HG03439 (cell line): ENCODE measurements around the gene MED23.

ENCODE experiments used
- ATAC-seq: cut with Tn5 transposase; IDR thresholded peaks from one replicate; pipeline ENCODE4 v1.9.1; 2021; ENCODE audit warnings: mild to moderate bottlenecking, moderate library complexity; ENCODE audit not compliant: unreplicated experiment

The MED23 gene

GRCh38 chr6:131642565-131642964 lies 14.5 kb upstream of the MED23 start:
- ATAC-seq, result no peak

DNA sequence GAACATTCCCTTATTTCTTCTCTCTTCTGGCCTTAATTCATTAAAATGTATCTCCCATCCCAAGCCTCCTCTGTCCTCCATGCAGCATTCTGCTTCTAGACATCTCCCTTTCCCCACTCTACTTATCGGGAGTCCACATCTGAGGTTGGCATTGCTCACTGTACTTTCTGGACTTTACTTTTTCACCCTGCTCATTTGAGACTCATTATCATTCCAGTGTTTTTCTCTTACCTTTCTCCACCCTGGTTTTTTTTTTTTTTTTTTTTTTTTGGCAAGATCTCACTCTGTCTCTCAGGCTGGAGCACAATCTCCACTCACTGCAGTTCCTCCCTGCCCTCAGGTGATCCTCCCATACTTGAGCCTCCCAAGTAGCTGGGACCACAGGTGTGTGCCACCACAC lies 13.5 kb upstream of the MED23 start:
- ATAC-seq, result no peak

- no peak for ATAC-seq
Measured at GRCh38 chr6:131640576-131640975, 12.5 kb upstream of the MED23 start.

GRCh38 chr6:131640100-131640499 lies 12.1 kb upstream of the MED23 start:
- ATAC-seq, result peak; percentile 73

DNA sequence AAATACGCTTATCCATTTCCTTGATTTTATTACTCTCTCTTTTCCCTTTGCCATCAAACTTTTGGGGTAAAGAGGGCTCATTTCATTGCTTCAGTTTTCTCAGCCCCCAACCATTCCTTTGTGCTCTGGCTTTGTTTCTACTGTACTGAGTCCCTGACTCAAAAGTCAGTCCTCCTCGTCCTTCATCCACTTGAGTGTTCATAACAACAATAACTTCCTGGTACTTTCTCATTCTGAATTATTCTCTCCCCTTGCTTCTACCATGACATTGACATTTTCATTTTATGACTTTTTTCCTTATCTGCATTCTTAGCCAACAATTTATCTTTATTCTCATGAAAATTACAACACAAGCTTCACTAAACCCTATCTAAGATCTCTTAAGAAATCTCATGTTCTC lies 10.0 kb upstream of the MED23 start:
- no peak for ATAC-seq

DNA sequence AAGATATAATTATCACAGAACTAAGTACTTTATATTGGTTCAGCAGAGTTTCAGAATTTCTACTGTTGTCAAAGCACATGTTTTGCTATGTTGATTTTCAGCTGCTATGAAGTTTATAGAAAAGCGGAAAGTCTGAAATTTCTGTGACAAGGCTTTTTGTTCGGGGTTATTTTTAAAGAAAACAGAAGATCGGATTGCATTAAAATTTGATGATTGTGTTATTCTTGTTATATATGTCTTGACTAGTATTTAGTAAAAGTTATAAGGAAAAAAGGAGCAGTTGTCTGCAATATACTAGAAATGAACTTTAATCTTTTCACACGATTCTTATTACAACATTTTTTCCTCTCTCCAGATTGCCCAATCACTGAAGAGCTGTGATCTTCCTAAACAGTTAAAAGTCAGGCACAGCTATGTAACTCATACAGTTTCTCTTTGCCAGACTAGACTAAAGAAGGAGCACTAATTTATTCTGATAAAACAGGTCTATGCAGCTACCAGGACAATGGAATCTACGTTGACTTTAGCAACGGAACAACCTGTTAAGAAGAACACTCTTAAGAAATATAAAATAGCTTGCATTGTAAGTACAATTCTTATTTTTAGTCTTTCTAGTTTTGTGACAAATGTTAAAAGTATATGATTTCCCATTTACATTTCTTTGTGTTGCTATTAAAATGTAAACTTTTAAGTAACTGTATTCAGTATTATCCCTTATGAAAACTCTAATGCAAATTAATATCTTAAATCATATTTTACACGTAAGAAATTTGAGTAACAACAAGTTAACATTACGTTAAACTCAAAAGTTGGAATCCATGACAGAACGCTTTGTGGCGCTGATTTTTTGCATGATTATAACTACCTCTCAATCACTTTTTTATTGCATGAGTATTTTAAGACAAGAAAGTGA lies 9.1 kb upstream of the MED23 start, which contains the start of gene ENPP3:
ENPP3 (plus strand) TSS at position 423 of the 913 bp plus-strand sequence; CDS start at position 506, 83 bp downstream.
- ATAC-seq, result no peak

- no peak for ATAC-seq
Measured at GRCh38 chr6:131635384-131636340, 7.6 kb upstream of the MED23 start.

GRCh38 chr6:131631625-131632289 lies 3.7 kb upstream of the MED23 start:
- ATAC-seq, result no peak

- no peak for ATAC-seq
Measured at GRCh38 chr6:131629651-131630050, 1.6 kb upstream of the MED23 start.

DNA sequence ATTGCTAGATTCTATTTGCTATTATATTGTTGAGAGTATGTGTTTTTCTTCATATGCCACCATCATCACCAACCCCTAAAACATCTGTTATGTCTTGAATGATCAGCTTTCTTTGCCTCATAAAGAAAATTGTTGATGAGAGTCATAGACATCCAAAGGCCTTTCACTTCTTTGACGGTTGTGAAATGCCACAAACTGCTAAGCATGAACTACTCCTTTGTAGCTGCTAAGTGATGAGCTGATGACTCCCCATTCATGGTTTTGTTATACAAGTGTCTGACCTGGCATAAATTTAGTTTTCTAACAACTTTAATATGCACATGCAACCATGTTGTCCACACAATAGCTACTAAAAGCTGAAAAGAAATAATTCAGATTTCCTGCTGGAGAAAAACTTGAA lies 684 bp upstream of the MED23 start:
- no peak for ATAC-seq

- ATAC-seq, result no peak
Measured at GRCh38 chr6:131615275-131615674, 12.8 kb downstream of the MED23 start.

DNA sequence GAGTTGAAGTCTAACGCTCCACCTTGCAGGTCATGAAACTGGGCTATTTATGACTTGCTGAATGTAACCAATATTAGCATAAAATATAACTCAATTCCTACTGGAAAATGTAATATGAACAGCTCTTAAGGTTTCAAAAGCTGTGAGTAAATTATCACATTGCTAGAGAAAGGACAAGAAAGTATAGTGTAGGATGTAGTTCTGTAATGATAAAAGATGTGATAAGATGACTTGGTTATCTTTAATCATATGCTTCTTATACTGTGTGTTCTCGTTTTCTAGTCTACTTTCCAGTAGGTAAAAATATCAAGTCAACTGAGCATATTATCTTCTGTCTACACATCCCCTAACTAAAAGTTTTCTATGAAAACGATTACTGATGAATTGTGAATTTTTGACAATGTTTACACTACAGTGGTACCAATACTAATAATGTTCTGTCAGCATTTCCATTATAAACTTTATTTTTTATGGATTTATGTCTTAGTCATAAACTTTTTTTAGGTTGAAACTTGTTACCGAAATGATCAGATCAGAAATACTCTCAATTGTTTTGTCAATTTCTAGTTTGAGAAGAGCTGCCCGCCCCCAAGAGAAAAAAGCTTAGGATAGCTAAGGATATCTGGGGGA lies 14.6 kb downstream of the MED23 start:
- ATAC-seq, result no peak

DNA sequence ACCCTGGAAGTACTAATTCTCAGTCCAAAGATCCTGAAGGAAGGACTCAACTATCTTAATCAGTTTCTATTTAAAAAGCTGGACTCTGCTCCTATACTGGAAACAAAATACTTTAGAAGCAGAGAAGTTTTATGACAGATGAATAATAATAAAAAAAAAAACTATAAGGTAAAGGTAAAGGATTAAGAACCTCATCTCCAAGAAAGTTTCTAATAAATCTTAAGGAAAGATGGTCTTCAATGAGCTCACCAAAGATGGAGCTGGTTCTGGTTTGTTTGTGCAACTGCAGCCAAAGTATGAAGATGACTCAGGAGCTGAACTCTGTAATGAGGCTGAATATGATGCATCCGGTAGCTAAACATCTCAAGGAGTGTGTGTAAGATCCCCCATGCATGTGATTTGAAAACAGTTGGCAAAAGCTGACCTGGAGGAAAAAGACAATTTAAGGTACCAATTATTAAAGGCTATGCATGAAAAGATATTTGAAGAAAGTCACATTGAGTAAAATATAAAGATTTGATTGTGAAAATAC lies 25.2 kb downstream of the MED23 start:
- no peak for ATAC-seq

DNA sequence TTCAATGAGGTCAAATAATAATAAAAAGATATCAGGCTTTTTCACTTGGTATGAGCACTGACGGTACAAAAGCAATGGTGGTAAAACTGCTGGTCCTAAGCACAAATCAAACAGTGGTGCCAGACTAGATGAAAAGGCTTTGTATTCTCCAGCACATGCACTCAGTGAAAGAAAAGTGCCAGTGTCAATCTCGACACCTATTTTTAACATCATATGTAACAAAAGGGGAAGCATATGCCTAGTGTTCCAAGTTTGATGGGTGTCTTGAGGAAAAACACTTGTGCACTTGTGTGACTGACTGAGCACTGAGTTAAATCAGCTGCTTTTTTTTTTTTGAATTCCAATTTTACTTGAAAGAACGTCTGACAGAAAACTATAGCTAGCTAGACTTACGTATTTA lies 27.3 kb downstream of the MED23 start:
- ATAC-seq, result no peak

GRCh38 chr6:131597446-131597845 lies 30.6 kb downstream of the MED23 start:
- no peak for ATAC-seq

DNA sequence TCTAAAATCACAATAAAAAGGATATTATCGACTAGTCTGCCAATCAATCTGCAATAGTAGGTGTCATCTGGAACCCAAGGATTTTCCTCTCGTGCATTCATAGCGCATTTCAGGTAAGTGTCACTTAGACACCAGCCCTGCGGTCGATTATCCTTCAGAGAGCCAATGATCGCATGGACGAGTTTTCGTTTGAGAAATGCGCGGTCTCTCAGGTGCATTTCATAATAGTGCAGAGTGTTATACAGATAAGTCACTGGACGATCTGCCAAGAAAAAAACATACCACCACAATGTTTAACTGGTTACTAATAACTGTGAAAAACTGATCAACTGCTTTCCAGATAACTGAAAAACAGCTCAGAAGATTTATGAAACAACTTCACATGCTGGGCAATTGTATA lies 34.0 kb downstream of the MED23 start:
- no peak for ATAC-seq

DNA sequence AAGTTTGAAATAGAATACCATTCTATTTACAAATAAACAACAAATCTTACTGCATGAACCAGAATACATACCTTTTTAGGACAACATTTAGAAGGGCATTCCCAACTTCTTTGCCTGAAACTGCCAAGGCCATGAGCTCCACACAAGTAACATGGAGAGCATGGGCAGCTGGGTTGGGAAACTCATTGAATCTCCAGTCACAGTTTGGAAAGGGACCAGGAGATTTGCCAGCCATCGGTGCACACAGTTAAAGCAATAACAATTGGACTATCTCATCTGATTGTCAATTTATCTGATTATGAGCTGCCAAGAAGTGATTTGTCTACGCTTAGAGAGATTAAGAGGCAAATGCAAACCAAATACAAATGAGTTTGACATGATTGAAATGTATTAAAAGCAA lies 35.1 kb downstream of the MED23 start:
- no peak for ATAC-seq

DNA sequence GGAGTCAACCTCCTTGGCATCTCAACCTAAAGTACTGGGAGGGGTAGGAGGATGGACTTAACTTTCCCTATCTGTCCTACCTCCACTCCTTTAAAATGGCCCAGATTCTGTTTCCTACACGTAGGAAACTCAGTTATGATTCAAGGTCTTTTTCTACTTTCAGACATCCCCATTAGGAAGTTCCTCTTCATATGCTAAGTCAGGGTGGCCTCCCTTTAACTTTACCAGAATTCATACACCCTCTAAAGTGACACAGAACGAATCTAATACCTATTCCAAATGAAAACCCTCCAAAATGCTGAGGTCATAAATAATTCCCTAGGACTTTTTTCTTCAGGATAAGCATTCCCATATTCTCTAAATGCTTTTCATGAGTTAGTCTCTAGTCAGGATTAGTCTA lies 39.4 kb downstream of the MED23 start:
- ATAC-seq, result no peak

DNA sequence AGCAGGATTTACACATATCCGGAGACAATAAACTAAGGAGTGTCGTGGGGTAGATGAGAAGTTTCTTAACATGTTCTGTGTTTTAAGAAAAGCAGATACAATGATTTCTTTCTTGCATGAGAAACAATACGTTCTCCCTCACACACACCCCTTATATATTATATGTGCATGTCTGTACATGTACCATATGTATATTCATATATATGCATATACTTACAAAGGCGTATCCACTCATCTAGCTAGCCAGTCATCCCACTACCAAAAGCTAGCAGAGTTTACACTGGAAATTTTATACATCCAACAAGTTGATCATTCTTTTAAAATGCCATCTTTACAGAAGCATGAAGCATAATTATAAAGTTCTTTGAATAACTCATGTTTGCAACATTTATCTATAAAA lies 40.1 kb downstream of the MED23 start:
- no peak for ATAC-seq

DNA sequence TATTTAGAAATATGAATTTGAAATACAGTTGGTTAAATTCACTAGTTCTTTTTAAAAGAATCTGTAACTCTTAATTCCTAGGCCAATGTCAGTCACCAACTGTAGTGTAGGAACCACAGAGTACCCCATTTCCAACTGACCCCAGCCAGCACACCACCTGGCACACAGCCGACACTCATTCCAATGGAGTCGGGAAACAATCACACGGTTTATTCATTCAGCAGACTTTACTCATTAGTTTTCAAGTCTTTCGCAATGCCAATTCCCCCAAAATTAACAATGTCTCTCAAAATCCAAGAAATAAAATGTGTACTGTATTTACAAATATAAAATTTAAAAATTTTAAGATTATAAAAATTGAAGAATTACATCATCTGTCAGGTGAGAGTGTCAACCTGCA lies 41.5 kb downstream of the MED23 start:
- ATAC-seq, result no peak
